CD14-positive monocyte (primary cell): ENCODE measurements around the gene FIBCD1. TPM values are rescaled to one million over a fixed set of nuclear protein-coding genes. Genes with fewer than 3 reads are reported as not detected.

Experiments used
- DNase-seq, 3 donors: peaks; one replicate each; pipeline ENCODE4 v3.0.0-alpha.2; 2011 to 2022
- H2AFZ ChIP-seq: 2 replicates; pipeline ENCODE4 v1.6.0; 2012; ENCODE audit warnings: mild to moderate bottlenecking, low read depth, low read length, inconsistent platforms; ENCODE audit not compliant: insufficient read depth, poor library complexity, severe bottlenecking
- H3K27ac ChIP-seq, 2 donors: 1 replicate in 1 of 2; 2 replicates in 1 of 2; pipeline ENCODE4 v1.5.1; 2012 to 2013; ENCODE audit warnings: low read length in 2 of 2, control low read depth in 1 of 2, inconsistent platforms in 1 of 2, low read depth in 1 of 2, mild to moderate bottlenecking in 1 of 2
- H3K27me3 ChIP-seq, 2 donors: one replicate each; pipeline versions ENCODE4 v1.6.0 to v1.6.1; 2011 to 2013; ENCODE audit warnings: low read length in 2 of 2; ENCODE audit not compliant: control insufficient read depth in 2 of 2, insufficient read depth in 2 of 2
- H3K36me3 ChIP-seq, 2 donors: replicated peaks in 1 of 2; 1 replicate in 1 of 2; 2 replicates in 1 of 2; pipeline versions ENCODE4 v1.5.1 to v1.6.1; 2012 to 2013; ENCODE audit warnings: low read length in 2 of 2, control low read depth in 1 of 2, inconsistent platforms in 1 of 2, mild to moderate bottlenecking in 1 of 2; ENCODE audit not compliant: insufficient read depth in 2 of 2, control insufficient read depth in 1 of 2
- H3K4me1 ChIP-seq, 2 donors: 1 replicate in 1 of 2; 2 replicates in 1 of 2; pipeline versions ENCODE4 v1.5.1 to v1.6.1; 2012 to 2013; ENCODE audit warnings: low read length in 2 of 2, control low read depth in 1 of 2, inconsistent platforms in 1 of 2, mild to moderate bottlenecking in 1 of 2, moderate library complexity in 1 of 2; ENCODE audit not compliant: insufficient read depth in 2 of 2, control insufficient read depth in 1 of 2
- H3K4me2 ChIP-seq: replicated peaks from 2 replicates; pipeline ENCODE3; 2012; ENCODE audit warnings: low read length, moderate library complexity, mild to moderate bottlenecking; ENCODE audit not compliant: poor library complexity, severe bottlenecking; ENCODE audit errors: extremely low read depth
- H3K4me3 ChIP-seq, 3 experiments: fragments of 200-600 bp in 1 of 3; sonication (generic) in 1 of 3; replicated peaks in 1 of 3; 1 replicate in 2 of 3; 2 replicates in 1 of 3; pipeline ENCODE4 v1.5.1; 2011 to 2013; ENCODE audit warnings: low read length in 3 of 3, mild to moderate bottlenecking in 3 of 3, control low read depth in 2 of 3, low read depth in 2 of 3, inconsistent platforms in 1 of 3, moderate library complexity in 1 of 3
- H3K79me2 ChIP-seq: 2 replicates; pipeline ENCODE4 v1.6.0; 2012; ENCODE audit warnings: mild to moderate bottlenecking, control low read depth, inconsistent platforms, low read length, moderate library complexity; ENCODE audit not compliant: insufficient read depth
- H3K9ac ChIP-seq: 2 replicates; pipeline ENCODE4 v1.6.0; 2017; ENCODE audit warnings: low read length, mild to moderate bottlenecking; ENCODE audit not compliant: insufficient read depth, poor library complexity, severe bottlenecking
- H3K9me3 ChIP-seq, 2 donors: replicated peaks in 1 of 2; 1 replicate in 1 of 2; 2 replicates in 1 of 2; pipeline versions ENCODE4 v1.5.1 to v1.6.1; 2012 to 2013; ENCODE audit warnings: low read length in 2 of 2, control low read depth in 1 of 2; ENCODE audit not compliant: control insufficient read depth in 1 of 2, insufficient read depth in 1 of 2
- H4K20me1 ChIP-seq: 2 replicates; pipeline ENCODE4 v1.6.0; 2012; ENCODE audit warnings: mild to moderate bottlenecking, low read length, control low read depth, moderate library complexity; ENCODE audit not compliant: insufficient read depth
- H3K27ac Mint-ChIP-seq, 7 donors: one replicate each; pipeline ENCODE4 v1.8.0; 2020; ENCODE audit warnings: mild to moderate bottlenecking in 7 of 7, mixed read lengths in 7 of 7, moderate library complexity in 6 of 7, inconsistent platforms in 2 of 7
- H3K27me3 Mint-ChIP-seq, 3 donors: one replicate each; pipeline ENCODE4 v1.8.0; 2021 to 2022; ENCODE audit warnings: low read depth in 3 of 3, mild to moderate bottlenecking in 3 of 3, mixed read lengths in 3 of 3, moderate library complexity in 3 of 3, inconsistent platforms in 1 of 3
- H3K36me3 Mint-ChIP-seq, 2 donors: one replicate each; pipeline ENCODE4 v1.8.0; 2020; ENCODE audit warnings: mixed read lengths in 2 of 2, inconsistent platforms in 1 of 2, mild to moderate bottlenecking in 1 of 2
- H3K4me1 Mint-ChIP-seq: one replicate; pipeline ENCODE4 v1.8.0; 2020; ENCODE audit warnings: mild to moderate bottlenecking, mixed read lengths
- H3K4me3 Mint-ChIP-seq, 2 donors: one replicate each; pipeline ENCODE4 v1.8.0; 2020; ENCODE audit warnings: mild to moderate bottlenecking in 2 of 2, mixed read lengths in 2 of 2, moderate library complexity in 1 of 2
- H3K9me3 Mint-ChIP-seq, 7 donors: one replicate each; pipeline ENCODE4 v1.8.0; 2020 to 2022; ENCODE audit warnings: mixed read lengths in 7 of 7, mild to moderate bottlenecking in 6 of 7, moderate library complexity in 6 of 7, inconsistent platforms in 2 of 7
- WGBS: methylation state at CpG from one replicate; pipeline ENCODE4 v1.1.5; 2013; ENCODE audit warnings: missing lambda C conversion rate; ENCODE audit not compliant: insufficient coverage; 5-methylcytosine and 5-hydroxymethylcytosine counted together
- intact Hi-C, 2 donors: fragments of 100-400 bp; cut with micrococcal nuclease; formaldehyde crosslinking; loops; one replicate each; pipeline versions ENCODE4 v1.15.0 to v1.15.1; 2023
- polyA plus RNA-seq, 3 donors: library from polyadenylated mRNA; depleted of rRNA in 1 of 3; unstranded in 2 of 3; stranded (reverse) in 1 of 3; fragments of 300-500 nt in 2 of 3; fragments of >200 nt in 1 of 3; fragmentation: Illumina TruSeq in 2 of 3; gene quantifications; 1 replicate in 2 of 3; 2 replicates in 1 of 3; pipeline ENCODE4 v1.2.3, GENCODE V29; 2012 to 2021
- TF ChIP-seq, protein P1 (sequence below): fragments of 200-600 bp; IDR thresholded peaks from one replicate; pipeline ENCODE4 v1.8.0; 2022; ENCODE audit warnings: antibody characterized with exemption, mild to moderate bottlenecking

The FIBCD1 gene
- polyA plus RNA-seq, 3 donors, result not detected

DNA sequence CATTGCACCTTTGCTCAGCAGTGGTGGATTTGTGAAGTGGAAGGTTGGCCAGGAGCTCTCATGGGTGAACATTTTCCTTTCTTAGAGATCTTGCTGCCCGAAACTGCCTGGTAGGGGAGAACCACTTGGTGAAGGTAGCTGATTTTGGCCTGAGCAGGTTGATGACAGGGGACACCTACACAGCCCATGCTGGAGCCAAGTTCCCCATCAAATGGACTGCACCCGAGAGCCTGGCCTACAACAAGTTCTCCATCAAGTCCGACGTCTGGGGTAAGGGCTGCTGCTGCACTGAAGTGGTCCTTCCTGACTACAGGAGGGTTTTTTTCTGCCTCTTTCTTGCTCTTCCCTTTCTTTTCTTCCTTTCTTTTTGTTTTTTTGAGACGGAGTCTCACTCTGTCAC, 64.3 kb downstream of the FIBCD1 start:
- Mint-ChIP-seq H3K27ac (no peak overlapping the region), H3K9me3 (no peaks in the 10 kb centered on the region), H3K4me1 (no peaks in the 10 kb centered on the region), H3K27me3 (no peaks in the 10 kb centered on the region), H3K36me3 (peaks cover 69 to 78% of the 10 kb centered on the region in 2 donors), H3K4me3 (no peak overlapping the region)
- H3K4me2 ChIP-seq, result no peak overlapping the region
- 93% methylated on average over 5 of the region's 5 CpGs for WGBS
- H4K20me1 ChIP-seq, result peaks cover 3% of the 10 kb centered on the region
- H3K4me3 ChIP-seq, result no peak overlapping the region
- no peaks in the 10 kb centered on the region for H3K27me3 ChIP-seq
- H3K4me1 ChIP-seq, result no peaks in the 10 kb centered on the region
- peaks cover 48 to 96% of the 10 kb centered on the region in 2 donors for H3K36me3 ChIP-seq
- no peak for DNase-seq
- intact Hi-C loops, result no loop called here
- H2AFZ ChIP-seq, result no peak overlapping the region
- no peak overlapping the region for H3K27ac ChIP-seq
- TF ChIP-seq, protein P1, sequence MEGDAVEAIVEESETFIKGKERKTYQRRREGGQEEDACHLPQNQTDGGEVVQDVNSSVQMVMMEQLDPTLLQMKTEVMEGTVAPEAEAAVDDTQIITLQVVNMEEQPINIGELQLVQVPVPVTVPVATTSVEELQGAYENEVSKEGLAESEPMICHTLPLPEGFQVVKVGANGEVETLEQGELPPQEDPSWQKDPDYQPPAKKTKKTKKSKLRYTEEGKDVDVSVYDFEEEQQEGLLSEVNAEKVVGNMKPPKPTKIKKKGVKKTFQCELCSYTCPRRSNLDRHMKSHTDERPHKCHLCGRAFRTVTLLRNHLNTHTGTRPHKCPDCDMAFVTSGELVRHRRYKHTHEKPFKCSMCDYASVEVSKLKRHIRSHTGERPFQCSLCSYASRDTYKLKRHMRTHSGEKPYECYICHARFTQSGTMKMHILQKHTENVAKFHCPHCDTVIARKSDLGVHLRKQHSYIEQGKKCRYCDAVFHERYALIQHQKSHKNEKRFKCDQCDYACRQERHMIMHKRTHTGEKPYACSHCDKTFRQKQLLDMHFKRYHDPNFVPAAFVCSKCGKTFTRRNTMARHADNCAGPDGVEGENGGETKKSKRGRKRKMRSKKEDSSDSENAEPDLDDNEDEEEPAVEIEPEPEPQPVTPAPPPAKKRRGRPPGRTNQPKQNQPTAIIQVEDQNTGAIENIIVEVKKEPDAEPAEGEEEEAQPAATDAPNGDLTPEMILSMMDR, result no peak
- H3K9ac ChIP-seq, result no peak overlapping the region
- no peaks in the 10 kb centered on the region for H3K79me2 ChIP-seq
- H3K9me3 ChIP-seq, result no peaks in the 10 kb centered on the region

DNA sequence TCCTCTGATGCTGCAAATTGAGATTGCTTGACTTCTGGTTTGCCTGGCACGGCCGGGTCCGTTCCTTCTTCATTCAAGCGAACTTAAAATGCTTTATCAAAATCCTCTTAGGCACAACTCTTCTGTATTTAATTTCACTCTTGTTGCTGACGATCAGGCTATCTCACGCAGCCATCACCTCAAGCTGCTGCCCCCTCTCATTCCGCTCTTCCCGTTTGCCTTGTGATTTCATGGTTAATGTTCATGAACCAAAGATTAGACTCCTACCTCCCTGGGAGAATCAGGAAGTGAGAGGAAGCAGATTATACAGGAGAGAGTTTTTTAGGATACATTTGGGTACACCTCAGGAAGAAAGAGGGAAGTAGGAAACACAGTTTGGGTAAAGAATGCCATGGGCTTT, 65.1 kb downstream of the FIBCD1 start:
- TF ChIP-seq, protein P1, result no peak
- no peaks in the 10 kb centered on the region for H3K9me3 ChIP-seq
- no peaks in the 10 kb centered on the region for H3K79me2 ChIP-seq
- H3K4me3 Mint-ChIP-seq, result no peak overlapping the region
- DNase-seq, result no peak
- no peak overlapping the region for H3K9ac ChIP-seq
- no peak overlapping the region for H3K27ac ChIP-seq
- no peak overlapping the region for H3K4me2 ChIP-seq
- no peaks in the 10 kb centered on the region for H3K4me1 ChIP-seq
- H2AFZ ChIP-seq, result no peak overlapping the region
- H3K36me3 ChIP-seq, result peaks cover 41 to 93% of the 10 kb centered on the region in 2 donors
- no peaks in the 10 kb centered on the region for H3K27me3 Mint-ChIP-seq
- H3K27ac Mint-ChIP-seq, result peak overlapping the region in 1 of 7 donors; percentile 78
- H3K27me3 ChIP-seq, result no peaks in the 10 kb centered on the region
- no peaks in the 10 kb centered on the region for H3K9me3 Mint-ChIP-seq
- 96% methylated on average over 4 of the region's 8 CpGs for WGBS
- no peak overlapping the region for H3K4me3 ChIP-seq
- no peaks in the 10 kb centered on the region for H3K4me1 Mint-ChIP-seq
- intact Hi-C loops, result no loop called here
- peaks cover 3% of the 10 kb centered on the region for H4K20me1 ChIP-seq
- H3K36me3 Mint-ChIP-seq, result peaks cover 66 to 69% of the 10 kb centered on the region in 2 donors
